Adrenal gland (tissue), 12 donors: ENCODE results near the gene FAM163B. TPM values are rescaled to one million over a fixed set of nuclear protein-coding genes. Genes with fewer than 3 reads are reported as not detected.

ENCODE experiments used
- DNase-seq, 7 donors: peaks; one replicate each; pipeline ENCODE4 v3.0.0-alpha.2; 2019 to 2020
- H3K27ac ChIP-seq, 5 donors: fragments of 200-600 bp; sonication (generic) in 4 of 5; 1 replicate in 3 of 5; 2 replicates in 2 of 5; pipeline versions ENCODE4 v1.5.1 to v1.8.0; 2016 to 2020; ENCODE audit warnings: mild to moderate bottlenecking in 1 of 5
- H3K27me3 ChIP-seq: fragments of 200-600 bp; 2 replicates; pipeline ENCODE4 v1.8.0; 2021
- H3K36me3 ChIP-seq, 2 donors: fragments of 200-600 bp; replicated peaks in 1 of 2; 1 replicate in 1 of 2; 2 replicates in 1 of 2; pipeline versions ENCODE4 v1.5.1 to v1.8.0; 2018 to 2022
- H3K4me1 ChIP-seq, 2 donors: fragments of 200-600 bp; replicated peaks in 1 of 2; 1 replicate in 1 of 2; 2 replicates in 1 of 2; pipeline versions ENCODE4 v1.5.1 to v1.8.0; 2018 to 2021
- H3K4me3 ChIP-seq, 4 donors: fragments of 200-600 bp; sonication (generic) in 3 of 4; one replicate each; pipeline ENCODE4 v1.5.1; 2016 to 2018
- H3K9me3 ChIP-seq, 3 donors: fragments of 200-600 bp; sonication (generic) in 1 of 3; replicated peaks in 1 of 3; 1 replicate in 2 of 3; 2 replicates in 1 of 3; pipeline versions ENCODE4 v1.5.1 to v1.8.0; 2016 to 2021
- CTCF ChIP-seq, 6 experiments: fragments of 450-650 bp in 4 of 6; fragments of 200-600 bp in 2 of 6; sonication (generic) in 1 of 6; IDR thresholded peaks; 1 replicate in 5 of 6; 2 replicates in 1 of 6; pipeline versions ENCODE4 v1.5.1 to v1.8.0; 2016 to 2021; ENCODE audit warnings: antibody characterized with exemption in 6 of 6, mild to moderate bottlenecking in 2 of 6, moderate library complexity in 1 of 6
- POLR2A ChIP-seq, 2 donors: fragments of 450-650 bp; IDR thresholded peaks; one replicate each; pipeline ENCODE4 v1.6.1; 2017; ENCODE audit warnings: antibody characterized with exemption in 2 of 2, mild to moderate bottlenecking in 2 of 2, moderate library complexity in 1 of 2
- WGBS, 4 donors: extraction: QIAGEN DNeasy Blood & Tissue Kit in 2 of 4; methylation state at CpG; one replicate each; pipeline versions ENCODE4 v1.1.5 to v1.1.7; 2013 to 2017; 5-methylcytosine and 5-hydroxymethylcytosine counted together
- intact Hi-C, 2 donors: fragments of 100-400 bp; cut with DNase I; formaldehyde crosslinking; loops; one replicate each; pipeline versions ENCODE4 v1.14.1 to v1.15.0; 2022 to 2023
- polyA plus RNA-seq, 3 donors: library from polyadenylated mRNA; stranded (reverse); fragments of 200-250 nt in 2 of 3; fragments of 350-450 nt in 1 of 3; fragmentation: Illumina TruSeq in 1 of 3; extraction: RNeasy Lipid Tissue Mini Kit (QIAGEN cat#74804) in 1 of 3; gene quantifications; one replicate each; pipeline ENCODE4 v1.2.3, GENCODE V29; 2013 to 2014
- total RNA-seq, 9 donors: library from RNA; depleted of rRNA in 4 of 9; stranded (reverse); fragments of >200 nt in 4 of 9; fragments of 120-200 nt in 1 of 9; fragmentation: NEBNext Ultra II Directional in 1 of 9; extraction: Animal tissue kit (Norgen Biotek cat#: 25700) in 1 of 9; gene quantifications; one replicate each; pipeline versions ENCODE4 v1.1.0 to v1.2.4, GENCODE V29; 2013 to 2023
- donor health status: healthy with polysubstance abuse.
- donor health status: Bipolar disorder and iron deficiency.
- donor health status: DM: yes; HTN: yes; CAD: no.
- donor health status: DM: no; HTN: no; CAD: no.
- donor health status: DM: no; HTN: no; CAD: no.
- donor health status: DM: yes; HTN: yes; CAD: no.

FAM163B gene
- total and polyA plus RNA-seq, 12 donors = 0.72 to 14.3 (median 2.5) TPM

- H3K4me3 ChIP-seq = no peak overlapping the region
- 56 to 69% (median 64%) methylated on average over 6 to 10 of the region's 10 CpGs for WGBS, 4 donors
- no peak overlapping the region for H3K27ac ChIP-seq
- no peaks in the 10 kb centered on the region for H3K36me3 ChIP-seq
- H3K9me3 ChIP-seq = peaks cover 0 to 9% (median 0%) of the 10 kb centered on the region in 3 donors
- no peaks in the 10 kb centered on the region for H3K4me1 ChIP-seq
- intact Hi-C loops = no loop called here
- TF ChIP-seq CTCF (IDR thresholded peaks at IDR 0.05) (no peak), POLR2A (IDR thresholded peaks at IDR 0.05) (no peak)
- peaks cover 5% of the 10 kb centered on the region for H3K27me3 ChIP-seq
- DNase-seq = no peak
These were observed 6.9 kb downstream of the FAM163B start for GRCh38 chr9:133602277-133602676.

DNA sequence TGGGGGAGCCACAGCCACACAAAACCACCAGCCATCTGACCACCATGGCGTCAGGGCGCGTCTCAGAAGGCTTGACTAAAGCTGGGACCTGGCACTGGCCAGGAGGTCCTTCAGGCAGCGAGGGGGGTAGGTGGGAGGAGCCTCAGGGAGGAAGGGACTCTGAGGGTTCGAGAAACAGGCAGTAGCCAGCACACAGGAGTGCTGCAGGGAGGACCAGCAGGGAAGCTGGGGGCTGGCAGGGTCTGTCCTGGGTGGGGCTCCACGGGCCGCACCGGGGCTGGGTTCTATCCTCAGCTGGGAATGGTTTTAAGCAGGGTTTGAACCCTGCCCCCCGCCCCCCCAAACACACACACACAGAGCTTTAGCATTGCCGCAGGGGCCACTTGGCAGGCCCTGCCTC is 7.4 kb downstream of the FAM163B start:
- H3K9me3 ChIP-seq = peaks cover 0 to 14% (median 0%) of the 10 kb centered on the region in 3 donors
- H3K36me3 ChIP-seq = no peaks in the 10 kb centered on the region
- H3K4me3 ChIP-seq = no peak overlapping the region
- DNase-seq = no peak
- WGBS, 4 donors = 77 to 86% (median 81%) methylated on average over 1 to 10 of the region's 10 CpGs
- no peak overlapping the region for H3K27ac ChIP-seq
- intact Hi-C loops = no loop called here
- peaks cover 4% of the 10 kb centered on the region for H3K27me3 ChIP-seq
- TF ChIP-seq CTCF (IDR thresholded peaks at IDR 0.05) = no peak
- TF ChIP-seq POLR2A (IDR thresholded peaks at IDR 0.05) = no peak
- H3K4me1 ChIP-seq = no peaks in the 10 kb centered on the region

GRCh38 chr9:133600739-133601138 is 8.4 kb downstream of the FAM163B start:
- Histone ChIP-seq H3K27me3 (peaks cover 4% of the 10 kb centered on the region), H3K4me3 (no peak overlapping the region), H3K27ac (no peak overlapping the region), H3K9me3 (peaks cover 0 to 14% (median 0%) of the 10 kb centered on the region in 3 donors), H3K36me3 (no peaks in the 10 kb centered on the region), H3K4me1 (no peaks in the 10 kb centered on the region)
- 50 to 66% (median 60%) methylated on average over 7 of the region's 7 CpGs for WGBS, 4 donors
- TF ChIP-seq CTCF (IDR thresholded peaks at IDR 0.05) (no peak), POLR2A (IDR thresholded peaks at IDR 0.05) (no peak)
- no peak for DNase-seq
- intact Hi-C loops = no loop called here

- Histone ChIP-seq H3K4me1 (no peaks in the 10 kb centered on the region), H3K9me3 (peaks cover 0 to 14% (median 0%) of the 10 kb centered on the region in 3 donors), H3K36me3 (no peaks in the 10 kb centered on the region), H3K27me3 (no peaks in the 10 kb centered on the region), H3K4me3 (no peak overlapping the region), H3K27ac (no peak overlapping the region)
- DNase-seq = no peak
- WGBS, 4 donors = 85 to 89% (median 89%) methylated on average over 6 of the region's 6 CpGs
- intact Hi-C loops = loop anchor here in 1 of 2 donors (10.0 kb wide), 1 partner anchor 125 kb away; no protein-coding TSS in a partner anchor
- TF ChIP-seq POLR2A (IDR thresholded peaks at IDR 0.05) (no peak), CTCF (IDR thresholded peaks at IDR 0.05) (no peak)
These were observed 9.6 kb downstream of the FAM163B start for GRCh38 chr9:133599470-133600173.
